Measurements from ENCODE around the gene ADAMTS13. TPM values are rescaled to one million over a fixed set of nuclear protein-coding genes. Genes with fewer than 3 reads are reported as not detected.

The ADAMTS13 gene
- total and polyA plus RNA-seq, 2 donors (not counting 3 experiments of a cell fraction or from before 2014, with no cell fraction given), result 1.5 to 2.5 TPM

DNA sequence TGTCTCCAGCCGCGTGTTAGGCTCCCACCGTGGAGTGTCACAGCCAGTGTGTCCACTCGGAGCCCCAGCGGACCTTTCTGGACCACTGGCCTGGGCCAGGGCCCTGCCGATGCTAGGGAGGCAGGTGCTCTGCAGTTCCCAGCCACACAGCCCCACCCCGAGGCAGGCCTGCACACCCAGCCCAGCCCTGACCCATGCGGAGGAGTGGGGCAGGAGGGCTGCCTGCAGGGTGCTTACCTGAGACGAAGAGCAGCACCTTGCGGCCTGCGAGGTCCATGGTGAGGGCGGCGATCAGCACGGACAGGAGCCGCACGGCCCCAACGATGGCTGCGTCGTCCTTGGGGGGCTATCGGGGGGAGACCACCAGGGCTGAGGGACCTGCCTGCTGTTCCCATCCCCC, 51.6 kb downstream of the ADAMTS13 start:
- H3K36me3 ChIP-seq (ENCODE audit: control insufficient read depth in 2 of 2, extremely low read depth in 1 of 2, insufficient read depth in 2 of 2, low read length in 2 of 2), result peaks cover 3 to 36% of the 10 kb centered on the region in 2 experiments
- no peak overlapping the region for H3K4me3 ChIP-seq (replicated peaks in 1 of 3; ENCODE audit: insufficient read depth in 1 of 3, low read depth in 1 of 3, low read length in 3 of 3)
- POLR2A ChIA-PET, result no interaction called here
- DNase-seq (ENCODE audit: low read depth, low spot score), result no peak
- BruUV-seq (replicated peaks), result no TSS peak
- no peak overlapping the region for H2AFZ ChIP-seq (ENCODE audit: low read depth, low read length)
- H3K27ac ChIP-seq (ENCODE audit: insufficient read depth, low read depth, low read length), result no peak overlapping the region
- H3K9me1 ChIP-seq (replicated peaks; ENCODE audit: control insufficient read depth, extremely low read depth, insufficient read depth, low read length), result no peaks in the 10 kb centered on the region
- H3K79me2 ChIP-seq (ENCODE audit: control insufficient read depth, insufficient read depth, low read length), result peaks cover 8% of the 10 kb centered on the region
- no peak for FAIRE-seq
- peaks cover 6% of the 10 kb centered on the region for H3K4me1 ChIP-seq (ENCODE audit: control insufficient read depth, extremely low read depth, insufficient read depth, low read length)
- TF ChIP-seq, protein P1, sequence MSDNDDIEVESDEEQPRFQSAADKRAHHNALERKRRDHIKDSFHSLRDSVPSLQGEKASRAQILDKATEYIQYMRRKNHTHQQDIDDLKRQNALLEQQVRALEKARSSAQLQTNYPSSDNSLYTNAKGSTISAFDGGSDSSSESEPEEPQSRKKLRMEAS (IDR thresholded peaks at IDR 0.05; ENCODE audit: insufficient read depth, insufficient read length), result no peak
- TF ChIP-seq FOS (IDR thresholded peaks at IDR 0.05; ENCODE audit: borderline replicate concordance, insufficient read depth, low read length), result no peak
- TF ChIP-seq POLR2AphosphoS5 (IDR thresholded peaks at IDR 0.05; ENCODE audit: insufficient read depth, low read depth, low read length), result no peak
- TF ChIP-seq POLR2A (IDR thresholded peaks at IDR 0.05; ENCODE audit: low read depth, low read length), result no peak
- TF ChIP-seq, protein P2, sequence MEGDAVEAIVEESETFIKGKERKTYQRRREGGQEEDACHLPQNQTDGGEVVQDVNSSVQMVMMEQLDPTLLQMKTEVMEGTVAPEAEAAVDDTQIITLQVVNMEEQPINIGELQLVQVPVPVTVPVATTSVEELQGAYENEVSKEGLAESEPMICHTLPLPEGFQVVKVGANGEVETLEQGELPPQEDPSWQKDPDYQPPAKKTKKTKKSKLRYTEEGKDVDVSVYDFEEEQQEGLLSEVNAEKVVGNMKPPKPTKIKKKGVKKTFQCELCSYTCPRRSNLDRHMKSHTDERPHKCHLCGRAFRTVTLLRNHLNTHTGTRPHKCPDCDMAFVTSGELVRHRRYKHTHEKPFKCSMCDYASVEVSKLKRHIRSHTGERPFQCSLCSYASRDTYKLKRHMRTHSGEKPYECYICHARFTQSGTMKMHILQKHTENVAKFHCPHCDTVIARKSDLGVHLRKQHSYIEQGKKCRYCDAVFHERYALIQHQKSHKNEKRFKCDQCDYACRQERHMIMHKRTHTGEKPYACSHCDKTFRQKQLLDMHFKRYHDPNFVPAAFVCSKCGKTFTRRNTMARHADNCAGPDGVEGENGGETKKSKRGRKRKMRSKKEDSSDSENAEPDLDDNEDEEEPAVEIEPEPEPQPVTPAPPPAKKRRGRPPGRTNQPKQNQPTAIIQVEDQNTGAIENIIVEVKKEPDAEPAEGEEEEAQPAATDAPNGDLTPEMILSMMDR (IDR thresholded peaks at IDR 0.05; ENCODE audit: extremely low read depth in 1 of 2, insufficient read depth in 1 of 2, low read depth in 1 of 2, low read length in 2 of 2), result no peak
- no peak for TF ChIP-seq EZH2 (IDR thresholded peaks at IDR 0.05; ENCODE audit: borderline replicate concordance, low read depth, low read length, severe bottlenecking)
- no peak for TF ChIP-seq GATA2 (IDR thresholded peaks at IDR 0.05; ENCODE audit: insufficient read depth, insufficient read length, low read depth, low read length)
- no peak for TF ChIP-seq MYC (IDR thresholded peaks at IDR 0.05; ENCODE audit: low read depth, low read length)
- TF ChIP-seq JUN (IDR thresholded peaks at IDR 0.05; ENCODE audit: borderline replicate concordance, insufficient read depth, insufficient read length, low read depth), result no peak
- dilution Hi-C loops (cut with MboI; ENCODE audit: extremely low pct_ligation_motif_present, low sequenced_read_pairs), result no loop called here
- CTCF ChIA-PET, result interaction anchor here (1.7 kb wide), 1 partner anchor 13 kb away, joined by 3 read pairs; no protein-coding TSS in a partner anchor
- no peaks in the 10 kb centered on the region for H3K27me3 ChIP-seq (ENCODE audit: control insufficient read depth in 2 of 2, insufficient read depth in 2 of 2, low read length in 2 of 2)
- no peak overlapping the region for H3K9ac ChIP-seq (replicated peaks; ENCODE audit: extremely low read depth, insufficient read depth, low read length)
- intact Hi-C loops (cut with micrococcal nuclease), result no loop called here
- H3K4me2 ChIP-seq (ENCODE audit: insufficient read depth, low read length), result no peak overlapping the region
- H3K9me3 ChIP-seq (replicated peaks; ENCODE audit: control insufficient read depth, insufficient read depth, low read length), result no peaks in the 10 kb centered on the region
- no peaks in the 10 kb centered on the region for H4K20me1 ChIP-seq (replicated peaks; ENCODE audit: control insufficient read depth, extremely low read depth, insufficient read depth, low read length)

All from endothelial cell of umbilical vein (primary cell).